Activated naive CD4-positive, alpha-beta T cell treated with anti-CD3 and anti-CD28 coated beads, Interleukin-2, amount 50 U/mL, for 24 hours (primary cell): ENCODE data around the gene KLC1.

Experiments
- H3K27ac Mint-ChIP-seq: one replicate; pipeline ENCODE4 v1.8.0; 2021; ENCODE audit warnings: mild to moderate bottlenecking, mixed read lengths
- H3K27me3 Mint-ChIP-seq: one replicate; pipeline ENCODE4 v1.8.0; 2021; ENCODE audit warnings: mixed read lengths
- H3K36me3 Mint-ChIP-seq: one replicate; pipeline ENCODE4 v1.8.0; 2021; ENCODE audit warnings: mixed read lengths
- H3K4me1 Mint-ChIP-seq: one replicate; pipeline ENCODE4 v1.8.0; 2021; ENCODE audit warnings: mixed read lengths
- H3K4me3 Mint-ChIP-seq: one replicate; pipeline ENCODE4 v1.8.0; 2021; ENCODE audit warnings: mild to moderate bottlenecking, mixed read lengths
- H3K9me3 Mint-ChIP-seq: one replicate; pipeline ENCODE4 v1.8.0; 2021; ENCODE audit warnings: mixed read lengths

Gene KLC1

DNA sequence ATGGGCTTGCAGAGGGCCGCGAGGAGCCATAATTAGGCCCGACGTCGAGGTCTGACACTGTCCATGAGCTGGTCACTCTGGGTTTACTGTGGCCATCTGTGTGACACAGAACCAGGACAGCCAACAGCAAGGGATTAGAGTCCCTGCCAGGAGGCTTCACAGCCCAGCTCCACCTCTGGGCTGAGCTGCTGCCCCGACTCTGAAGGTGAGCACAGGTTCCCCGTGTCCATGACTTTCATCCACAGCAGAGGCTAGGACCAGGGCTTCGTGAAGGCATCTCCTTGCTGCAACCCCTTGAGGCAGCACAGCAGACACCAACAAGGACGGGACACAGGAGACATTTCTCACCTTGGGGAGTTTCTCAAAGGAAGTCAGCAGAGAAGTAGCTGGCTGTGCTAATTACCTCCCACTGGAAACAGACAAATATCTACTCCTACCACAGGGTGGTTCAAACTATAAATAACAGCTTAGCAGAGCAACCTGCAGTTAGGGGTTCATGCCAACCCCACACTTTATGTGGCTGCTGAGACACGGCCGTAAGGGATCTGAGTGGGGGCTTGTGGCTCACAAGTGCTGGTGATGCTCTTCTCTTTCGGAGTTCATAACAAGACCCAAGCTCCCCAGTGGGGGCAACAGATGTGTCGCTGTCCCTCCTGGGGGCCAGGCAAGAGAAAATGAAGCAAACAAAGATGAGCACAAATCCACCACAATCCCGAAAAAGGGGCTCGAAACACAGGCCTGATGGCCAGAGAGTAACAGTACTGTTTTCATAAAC lies 115.8 kb downstream of the KLC1 start:
- no peaks in the 10 kb centered on the region for H3K27me3 Mint-ChIP-seq
- H3K9me3 Mint-ChIP-seq, result no peaks in the 10 kb centered on the region
- H3K36me3 Mint-ChIP-seq, result peaks cover 3% of the 10 kb centered on the region
- no peak overlapping the region for H3K27ac Mint-ChIP-seq
- no peak overlapping the region for H3K4me3 Mint-ChIP-seq
- peaks cover 13% of the 10 kb centered on the region for H3K4me1 Mint-ChIP-seq

DNA sequence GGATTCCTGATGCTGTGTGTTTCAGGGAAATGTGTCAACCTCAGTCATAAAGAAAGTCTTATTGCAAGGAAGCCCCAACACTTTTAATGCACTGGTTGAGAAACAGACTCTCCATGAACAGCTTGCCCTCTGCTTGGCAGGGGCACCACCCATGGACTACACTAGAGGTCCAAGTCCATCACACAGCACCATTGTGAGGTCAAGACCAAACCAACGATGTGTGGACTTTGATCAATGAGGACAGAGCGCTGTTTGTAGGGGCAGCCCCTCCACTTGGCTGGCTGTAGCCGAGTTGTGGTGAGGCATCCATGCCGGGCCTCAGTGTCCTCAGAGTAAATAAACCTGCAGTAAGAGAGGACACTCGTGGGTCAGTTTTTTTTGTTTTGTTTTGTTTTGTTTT lies 116.4 kb downstream of the KLC1 start:
- Mint-ChIP-seq H3K4me3 (no peak overlapping the region), H3K4me1 (peaks cover 13% of the 10 kb centered on the region), H3K9me3 (no peaks in the 10 kb centered on the region), H3K36me3 (peaks cover 2% of the 10 kb centered on the region), H3K27ac (no peak overlapping the region), H3K27me3 (no peaks in the 10 kb centered on the region)

DNA sequence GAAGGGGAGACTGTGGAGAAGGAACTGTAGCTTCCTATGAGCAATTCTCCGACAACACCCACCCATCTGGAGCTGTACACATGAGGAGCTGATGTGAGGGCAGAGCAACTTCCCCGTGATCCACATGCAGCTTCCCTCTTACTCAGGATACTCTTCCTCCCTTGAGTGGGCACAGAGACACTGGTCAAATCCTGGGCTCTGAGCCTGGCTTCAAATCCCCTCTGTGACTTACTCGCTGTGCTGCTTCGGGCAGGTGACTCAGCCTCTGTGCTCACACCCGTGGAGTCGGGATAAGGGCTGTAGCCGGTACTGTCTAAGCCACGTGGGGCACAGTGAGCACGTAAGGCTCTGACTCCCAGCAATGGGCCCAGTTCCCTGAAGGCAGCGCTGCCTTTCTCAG lies 117.7 kb downstream of the KLC1 start:
- Mint-ChIP-seq H3K9me3 (no peaks in the 10 kb centered on the region), H3K4me1 (peaks cover 13% of the 10 kb centered on the region), H3K4me3 (no peak overlapping the region), H3K27ac (no peak overlapping the region), H3K27me3 (no peaks in the 10 kb centered on the region), H3K36me3 (peaks cover 2% of the 10 kb centered on the region)

DNA sequence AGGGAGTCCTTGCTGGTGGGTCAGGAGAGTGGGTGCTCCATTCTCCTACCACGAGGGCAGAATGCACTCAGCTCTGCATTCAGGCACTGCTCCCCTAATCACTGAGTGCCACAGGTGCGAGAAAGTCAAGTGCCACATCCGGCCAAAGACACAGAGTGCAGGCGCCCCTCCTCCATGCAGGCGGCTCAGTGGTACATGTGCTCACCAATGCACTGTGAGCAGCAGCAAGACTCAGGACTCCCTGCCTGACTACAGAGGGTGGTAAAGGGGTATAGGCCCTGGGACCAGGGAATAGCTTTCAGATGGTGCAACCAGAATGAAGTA lies 119.5 kb downstream of the KLC1 start:
- no peak overlapping the region for H3K27ac Mint-ChIP-seq

DNA sequence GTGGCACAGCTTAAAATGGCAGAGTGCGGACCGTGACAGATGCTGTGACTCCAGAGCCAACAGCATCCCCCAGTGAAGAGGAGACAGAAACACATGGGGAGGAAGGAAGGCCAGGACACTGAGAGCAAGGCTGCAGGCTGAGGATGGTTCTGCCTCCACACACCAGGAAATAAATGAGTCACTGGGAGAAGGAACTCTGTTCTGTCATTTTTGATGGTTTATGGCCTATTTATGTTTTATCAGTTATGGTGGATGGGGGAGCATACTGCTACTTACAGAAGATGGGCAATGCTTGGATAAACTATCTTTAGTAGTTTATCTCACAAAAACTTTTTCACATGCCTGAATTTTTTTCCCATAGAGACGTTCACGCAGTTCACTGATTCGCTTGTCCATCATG lies 120.4 kb downstream of the KLC1 start:
- H3K36me3 Mint-ChIP-seq, result no peaks in the 10 kb centered on the region
- H3K27ac Mint-ChIP-seq, result peak overlapping the region; percentile 4
- no peaks in the 10 kb centered on the region for H3K27me3 Mint-ChIP-seq
- H3K4me3 Mint-ChIP-seq, result no peak overlapping the region
- no peaks in the 10 kb centered on the region for H3K9me3 Mint-ChIP-seq
- H3K4me1 Mint-ChIP-seq, result peaks cover 13% of the 10 kb centered on the region

More for the DNA sequence above, 119.5 kb downstream of the KLC1 start:
- no peaks in the 10 kb centered on the region for H3K27me3 Mint-ChIP-seq
- no peak overlapping the region for H3K4me3 Mint-ChIP-seq
- no peaks in the 10 kb centered on the region for H3K36me3 Mint-ChIP-seq
- H3K4me1 Mint-ChIP-seq, result peaks cover 13% of the 10 kb centered on the region
- H3K9me3 Mint-ChIP-seq, result no peaks in the 10 kb centered on the region

DNA sequence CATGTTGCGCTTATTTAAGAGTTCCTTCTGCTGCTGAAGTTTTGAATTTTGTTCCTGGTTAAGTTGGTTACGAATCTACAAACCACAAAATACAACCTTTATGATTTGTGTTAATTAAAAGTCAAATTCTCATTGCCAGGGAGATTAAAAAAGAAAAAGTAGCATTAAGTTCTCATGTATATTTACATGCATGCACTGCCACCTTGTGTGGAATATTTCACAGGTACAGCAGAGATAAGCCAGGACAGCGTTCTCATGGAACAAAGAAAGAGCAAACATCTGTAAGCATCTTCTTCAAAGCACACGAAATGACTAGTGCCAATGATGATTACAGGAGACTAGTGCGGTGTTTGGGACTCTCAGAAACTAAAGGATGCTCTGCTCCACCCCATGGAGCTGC lies 120.8 kb downstream of the KLC1 start:
- Mint-ChIP-seq H3K27ac (no peak overlapping the region), H3K27me3 (no peaks in the 10 kb centered on the region), H3K4me3 (no peak overlapping the region), H3K9me3 (no peaks in the 10 kb centered on the region), H3K36me3 (no peaks in the 10 kb centered on the region), H3K4me1 (peaks cover 13% of the 10 kb centered on the region)
